Astrocyte (in vitro differentiated cells and primary cell): Measurements from ENCODE around the gene FRMD4B. TPM values are rescaled to one million over a fixed set of nuclear protein-coding genes. Genes with fewer than 3 reads are reported as not detected.
"Not testable (repeated sequence)": the region's sequence is repeated elsewhere in the genome, so short reads cannot be mapped to it uniquely, and the experiment has no call there.

Experiments
- DNase-seq: peaks from one replicate; pipeline ENCODE4 v3.0.0-alpha.2; 2010; ENCODE audit warnings: low read depth
- FAIRE-seq: peaks from 2 replicates; lab custom pipeline; 2011; peaks lifted over from hg19 to GRCh38; lab: Jason Lieb, UNC
- H2AFZ ChIP-seq: 2 replicates; pipeline ENCODE4 v1.6.0; 2012; ENCODE audit warnings: low read depth, low read length, inconsistent platforms
- H3K27ac ChIP-seq: 2 replicates; pipeline ENCODE4 v1.5.1; 2011; ENCODE audit warnings: low read depth, low read length, inconsistent platforms
- H3K27me3 ChIP-seq: 2 replicates; pipeline ENCODE4 v1.6.0; 2011; ENCODE audit warnings: low read length, inconsistent platforms; ENCODE audit not compliant: insufficient read depth
- H3K36me3 ChIP-seq: 2 replicates; pipeline ENCODE4 v1.5.1; 2011; ENCODE audit warnings: low read length, inconsistent platforms; ENCODE audit not compliant: insufficient read depth
- H3K4me1 ChIP-seq: 2 replicates; pipeline ENCODE4 v1.5.1; 2011; ENCODE audit warnings: low read length, inconsistent platforms; ENCODE audit not compliant: insufficient read depth
- H3K4me2 ChIP-seq: 2 replicates; pipeline ENCODE4 v1.6.0; 2012; ENCODE audit warnings: low read length, inconsistent platforms
- H3K4me3 ChIP-seq: 2 replicates; pipeline ENCODE4 v1.5.1; 2011; ENCODE audit warnings: low read depth, mild to moderate bottlenecking, low read length, inconsistent platforms; ENCODE audit not compliant: insufficient read depth
- H3K79me2 ChIP-seq: 2 replicates; pipeline ENCODE4 v1.6.0; 2012; ENCODE audit warnings: mild to moderate bottlenecking, low read length, inconsistent platforms; ENCODE audit not compliant: insufficient read depth
- H3K9ac ChIP-seq: 2 replicates; pipeline ENCODE4 v1.6.0; 2012; ENCODE audit warnings: mild to moderate bottlenecking, low read length, inconsistent platforms
- H3K9me3 ChIP-seq: 2 replicates; pipeline ENCODE4 v1.5.1; 2012; ENCODE audit warnings: low read depth, mild to moderate bottlenecking, low read length, inconsistent platforms; ENCODE audit not compliant: insufficient read depth
- H4K20me1 ChIP-seq: 2 replicates; pipeline ENCODE4 v1.6.0; 2012; ENCODE audit warnings: low read length, inconsistent platforms; ENCODE audit not compliant: insufficient read depth
- H3K27ac Mint-ChIP-seq: one replicate; pipeline ENCODE4 v1.8.0; 2021; ENCODE audit warnings: mild to moderate bottlenecking, mixed read lengths; ENCODE audit not compliant: unreplicated experiment
- H3K27me3 Mint-ChIP-seq: one replicate; pipeline ENCODE4 v1.8.0; 2021; ENCODE audit warnings: low read depth, mixed read lengths; ENCODE audit not compliant: unreplicated experiment
- H3K36me3 Mint-ChIP-seq: one replicate; pipeline ENCODE4 v1.8.0; 2021; ENCODE audit warnings: low read depth, mixed read lengths; ENCODE audit not compliant: unreplicated experiment
- H3K4me1 Mint-ChIP-seq: one replicate; pipeline ENCODE4 v1.8.0; 2021; ENCODE audit warnings: low read depth, mixed read lengths; ENCODE audit not compliant: unreplicated experiment
- H3K4me3 Mint-ChIP-seq: one replicate; pipeline ENCODE4 v1.8.0; 2021; ENCODE audit warnings: mild to moderate bottlenecking, moderate library complexity, mixed read lengths; ENCODE audit not compliant: unreplicated experiment
- H3K9me3 Mint-ChIP-seq: one replicate; pipeline ENCODE4 v1.8.0; 2021; ENCODE audit warnings: mild to moderate bottlenecking, mixed read lengths; ENCODE audit not compliant: unreplicated experiment
- EZH2 ChIP-seq: IDR thresholded peaks from 2 replicates; pipeline ENCODE4 v1.6.1; 2012; ENCODE audit warnings: mild to moderate bottlenecking, low read length, inconsistent platforms; ENCODE audit not compliant: insufficient read depth
- total RNA-seq: library from RNA; stranded (reverse); gene quantifications from 2 replicates; pipeline ENCODE4 v1.2.1, GENCODE V29; 2021
- TF ChIP-seq, protein P1 (sequence below): IDR thresholded peaks from 2 replicates; pipeline ENCODE4 v1.5.1; 2011; ENCODE audit warnings: low read depth, mild to moderate bottlenecking, inconsistent platforms, low read length, moderate library complexity; ENCODE audit not compliant: insufficient read depth

Gene FRMD4B
- total RNA-seq, 1 donor from 2014 or later = 9.2 TPM

DNA sequence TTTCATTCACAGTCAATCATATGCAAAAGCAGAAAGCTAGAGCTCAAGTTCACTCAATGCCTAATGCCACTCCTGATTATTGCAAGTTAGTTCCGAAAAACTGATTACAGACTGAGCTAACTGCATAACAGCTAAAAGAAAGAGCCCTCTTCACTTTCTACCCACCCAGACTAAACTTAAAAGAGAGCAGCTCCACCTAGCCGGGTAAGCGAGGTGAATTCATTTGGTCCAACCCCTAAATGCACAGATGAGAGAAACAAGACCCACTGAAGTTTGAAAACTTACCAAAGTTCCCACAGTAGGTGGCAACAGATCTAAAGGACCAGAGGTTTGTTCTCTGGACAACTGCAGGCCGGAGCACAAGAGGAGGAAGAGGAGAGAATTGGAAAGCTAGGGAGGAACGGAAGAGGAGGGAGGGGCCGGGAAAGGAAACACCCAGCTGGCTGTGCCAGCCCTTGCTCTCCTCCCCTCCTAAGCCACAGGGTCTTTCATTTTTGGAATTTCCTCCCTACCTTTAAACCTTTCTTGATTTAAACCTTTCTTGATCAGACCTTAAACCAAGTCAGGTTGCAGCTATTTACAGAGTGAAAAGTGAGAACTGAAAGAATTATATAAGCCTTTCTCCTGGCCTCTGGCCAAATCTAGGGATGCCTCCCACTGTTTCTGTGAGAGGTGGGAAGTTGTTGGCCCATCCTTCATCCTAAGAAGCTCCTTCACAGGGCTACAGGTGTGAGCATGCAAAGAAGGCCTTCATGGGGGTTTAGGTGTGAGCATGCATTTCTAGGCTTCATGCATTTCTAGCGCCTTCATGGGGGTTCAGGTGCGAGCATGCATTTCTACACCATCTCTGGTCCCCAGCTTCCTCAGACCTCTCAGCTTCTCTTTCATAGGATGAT, 148.8 kb downstream of the FRMD4B start:
- Mint-ChIP-seq H3K4me1 (peaks cover 41% of the 10 kb centered on the region), H3K9me3 (no peaks in the 10 kb centered on the region), H3K27ac (peak overlapping the region; percentile 4), H3K36me3 (no peaks in the 10 kb centered on the region), H3K4me3 (peak overlapping the region; percentile 78), H3K27me3 (no peaks in the 10 kb centered on the region)
- H3K4me3 ChIP-seq = no peak overlapping the region
- no peak for DNase-seq
- no peak for FAIRE-seq
- H4K20me1 ChIP-seq = no peaks in the 10 kb centered on the region
- H2AFZ ChIP-seq = peak overlapping the region; percentile 41
- H3K4me2 ChIP-seq = no peak overlapping the region
- H3K9me3 ChIP-seq = no peaks in the 10 kb centered on the region
- no peak overlapping the region for H3K27ac ChIP-seq
- TF ChIP-seq, protein P1, sequence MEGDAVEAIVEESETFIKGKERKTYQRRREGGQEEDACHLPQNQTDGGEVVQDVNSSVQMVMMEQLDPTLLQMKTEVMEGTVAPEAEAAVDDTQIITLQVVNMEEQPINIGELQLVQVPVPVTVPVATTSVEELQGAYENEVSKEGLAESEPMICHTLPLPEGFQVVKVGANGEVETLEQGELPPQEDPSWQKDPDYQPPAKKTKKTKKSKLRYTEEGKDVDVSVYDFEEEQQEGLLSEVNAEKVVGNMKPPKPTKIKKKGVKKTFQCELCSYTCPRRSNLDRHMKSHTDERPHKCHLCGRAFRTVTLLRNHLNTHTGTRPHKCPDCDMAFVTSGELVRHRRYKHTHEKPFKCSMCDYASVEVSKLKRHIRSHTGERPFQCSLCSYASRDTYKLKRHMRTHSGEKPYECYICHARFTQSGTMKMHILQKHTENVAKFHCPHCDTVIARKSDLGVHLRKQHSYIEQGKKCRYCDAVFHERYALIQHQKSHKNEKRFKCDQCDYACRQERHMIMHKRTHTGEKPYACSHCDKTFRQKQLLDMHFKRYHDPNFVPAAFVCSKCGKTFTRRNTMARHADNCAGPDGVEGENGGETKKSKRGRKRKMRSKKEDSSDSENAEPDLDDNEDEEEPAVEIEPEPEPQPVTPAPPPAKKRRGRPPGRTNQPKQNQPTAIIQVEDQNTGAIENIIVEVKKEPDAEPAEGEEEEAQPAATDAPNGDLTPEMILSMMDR = no peak
- no peak for TF ChIP-seq EZH2
- no peaks in the 10 kb centered on the region for H3K79me2 ChIP-seq
- H3K27me3 ChIP-seq = peaks cover 23% of the 10 kb centered on the region
- H3K36me3 ChIP-seq = no peaks in the 10 kb centered on the region
- peaks cover 3% of the 10 kb centered on the region for H3K4me1 ChIP-seq
- no peak overlapping the region for H3K9ac ChIP-seq

DNA sequence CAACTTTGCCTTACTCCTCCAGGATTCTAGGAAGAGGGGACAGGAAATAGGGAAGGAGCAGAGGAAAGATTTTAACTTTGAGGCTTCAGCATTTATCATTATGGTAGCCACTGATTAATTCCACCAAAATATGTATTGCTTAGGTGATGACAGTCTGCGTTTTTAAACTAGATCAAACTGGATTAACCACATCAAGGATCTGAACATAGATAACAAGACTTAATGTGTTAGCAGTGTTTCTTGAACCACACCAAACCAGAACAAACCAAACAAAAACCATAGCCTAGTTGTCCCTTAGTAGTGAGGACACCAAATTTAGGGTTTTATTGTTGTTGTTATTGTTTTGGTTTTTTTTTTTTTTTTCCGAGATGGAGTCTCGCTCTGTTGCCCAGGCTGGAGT, 150.0 kb downstream of the FRMD4B start:
- Histone ChIP-seq H3K4me3 (no peak overlapping the region), H3K79me2 (no peaks in the 10 kb centered on the region), H4K20me1 (no peaks in the 10 kb centered on the region), H3K27ac (no peak overlapping the region), H3K4me1 (peaks cover 8% of the 10 kb centered on the region), H3K27me3 (peaks cover 16% of the 10 kb centered on the region), H3K9ac (no peak overlapping the region), H3K36me3 (no peaks in the 10 kb centered on the region), H2AFZ (no peak overlapping the region), H3K4me2 (no peak overlapping the region), H3K9me3 (no peaks in the 10 kb centered on the region)
- peaks cover 39% of the 10 kb centered on the region for H3K4me1 Mint-ChIP-seq
- no peak for TF ChIP-seq EZH2
- TF ChIP-seq, protein P1 = no peak
- FAIRE-seq = no peak
- H3K36me3 Mint-ChIP-seq = no peaks in the 10 kb centered on the region
- no peak overlapping the region for H3K27ac Mint-ChIP-seq
- no peaks in the 10 kb centered on the region for H3K27me3 Mint-ChIP-seq
- DNase-seq = no peak
- H3K4me3 Mint-ChIP-seq = no peak overlapping the region
- H3K9me3 Mint-ChIP-seq = no peaks in the 10 kb centered on the region

DNA sequence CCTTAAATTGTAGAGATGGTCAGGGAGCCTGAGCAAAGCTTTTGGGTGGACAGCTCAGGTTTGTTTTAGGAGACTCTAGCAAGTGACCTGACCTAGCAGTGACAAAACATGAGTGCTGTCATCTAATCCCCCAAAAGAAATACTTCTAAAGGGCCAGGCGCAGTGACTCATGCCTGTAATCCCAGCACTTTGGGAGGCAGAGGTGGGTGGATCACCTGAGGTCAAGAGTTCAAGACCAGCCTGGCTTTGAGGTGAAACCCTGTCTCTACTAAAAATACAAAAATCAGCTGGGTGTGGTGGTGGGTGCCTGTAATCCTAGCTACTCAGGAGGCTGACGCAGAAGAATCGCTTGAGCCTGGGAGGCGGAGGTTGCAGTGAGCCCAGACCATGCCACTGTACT, 150.7 kb downstream of the FRMD4B start:
- H3K4me1 ChIP-seq, H3K9ac ChIP-seq, FAIRE-seq, H3K4me2 ChIP-seq, H3K79me2 ChIP-seq, H3K4me3 ChIP-seq, DNase-seq, H2AFZ ChIP-seq, H3K36me3 Mint-ChIP-seq, H4K20me1 ChIP-seq, H3K9me3 Mint-ChIP-seq, H3K27me3 Mint-ChIP-seq, H3K4me3 Mint-ChIP-seq, H3K27ac ChIP-seq, H3K27ac Mint-ChIP-seq, H3K36me3 ChIP-seq, H3K9me3 ChIP-seq: not testable (repeated sequence)
- H3K27me3 ChIP-seq = peaks cover 11% of the 10 kb centered on the region
- peaks cover 34% of the 10 kb centered on the region for H3K4me1 Mint-ChIP-seq
